Natural killer cell (primary cell): Measurements from ENCODE around the gene ENDOV. TPM values are rescaled to one million over a fixed set of nuclear protein-coding genes. Genes with fewer than 3 reads are reported as not detected.
"Not testable (repeated sequence)": the region's sequence is repeated elsewhere in the genome, so short reads cannot be mapped to it uniquely, and the experiment has no call there.

Source experiments
- ATAC-seq, 3 donors: fragments of 150-1000 bp in 2 of 3; fragments of 200-7000 bp in 1 of 3; cut with Tn5 transposase; 1 replicate in 1 of 3; 2 replicates in 2 of 3; pipeline ENCODE4 v1.10.0; 2021; ENCODE audit warnings: mild to moderate bottlenecking in 2 of 3, moderate library complexity in 2 of 3
- DNase-seq, 2 donors: peaks; one replicate each; pipeline versions ENCODE4 v3.0.0 to v3.0.0-alpha.2; 2013 to 2021; ENCODE audit warnings: mixed read lengths in 1 of 2
- H3K27ac ChIP-seq: one replicate; pipeline ENCODE4 v1.5.1; 2013; ENCODE audit warnings: mild to moderate bottlenecking, low read length
- H3K27me3 ChIP-seq: one replicate; pipeline ENCODE4 v1.6.1; 2013; ENCODE audit warnings: low read length; ENCODE audit not compliant: control insufficient read depth, insufficient read depth
- H3K36me3 ChIP-seq: one replicate; pipeline ENCODE4 v1.6.1; 2013; ENCODE audit warnings: low read length; ENCODE audit not compliant: control insufficient read depth, insufficient read depth
- H3K4me1 ChIP-seq: one replicate; pipeline ENCODE4 v1.6.1; 2013; ENCODE audit warnings: low read length; ENCODE audit not compliant: control insufficient read depth, insufficient read depth
- H3K4me3 ChIP-seq: one replicate; pipeline ENCODE4 v1.5.1; 2013; ENCODE audit warnings: low read length
- H3K9me3 ChIP-seq: one replicate; pipeline ENCODE4 v1.6.1; 2013; ENCODE audit warnings: low read length; ENCODE audit not compliant: control insufficient read depth, insufficient read depth
- H3K27ac Mint-ChIP-seq, 2 donors: one replicate each; pipeline ENCODE4 v1.8.0; 2022; ENCODE audit warnings: mild to moderate bottlenecking in 2 of 2, mixed read lengths in 2 of 2, moderate library complexity in 1 of 2
- H3K27me3 Mint-ChIP-seq, 2 donors: one replicate each; pipeline ENCODE4 v1.8.0; 2022; ENCODE audit warnings: low read depth in 2 of 2, mixed read lengths in 2 of 2
- H3K36me3 Mint-ChIP-seq: one replicate; pipeline ENCODE4 v1.8.0; 2022; ENCODE audit warnings: mixed read lengths
- H3K4me1 Mint-ChIP-seq, 2 donors: one replicate each; pipeline ENCODE4 v1.8.0; 2022; ENCODE audit warnings: mixed read lengths in 2 of 2
- H3K4me3 Mint-ChIP-seq: one replicate; pipeline ENCODE4 v1.8.0; 2022; ENCODE audit warnings: mild to moderate bottlenecking, moderate library complexity, mixed read lengths
- H3K9me3 Mint-ChIP-seq, 2 donors: one replicate each; pipeline ENCODE4 v1.8.0; 2022; ENCODE audit warnings: mixed read lengths in 2 of 2
- CTCF ChIP-seq: fragments of 200-600 bp; IDR thresholded peaks from one replicate; pipeline ENCODE4 v1.8.0; 2022; ENCODE audit warnings: antibody characterized with exemption
- WGBS: methylation state at CpG from one replicate; pipeline ENCODE4 v1.1.7; 2013; ENCODE audit warnings: missing lambda C conversion rate; ENCODE audit not compliant: insufficient coverage; 5-methylcytosine and 5-hydroxymethylcytosine counted together
- intact Hi-C: fragments of 100-400 bp; cut with micrococcal nuclease; formaldehyde crosslinking; loops from one replicate; pipeline ENCODE4 v1.14.2; 2022
- total RNA-seq, 4 donors: library from RNA; stranded (reverse); fragments of 120-200 nt in 1 of 4; gene quantifications; one replicate each; pipeline versions ENCODE4 v1.2.3 to v1.2.4, GENCODE V29; 2013 to 2022

Gene ENDOV
- total RNA-seq, 3 donors from 2014 or later (not counting 1 experiment from before 2014, with no cell fraction given), result 17.7 to 24.9 (median 18.8) TPM

- H3K4me3 Mint-ChIP-seq, result no peak overlapping the region
- 76% methylated on average over 5 of the region's 6 CpGs for WGBS
Measured at GRCh38 chr17:80397034-80397387, 18.0 kb upstream of the ENDOV start.

GRCh38 chr17:80397686-80398085 is 17.3 kb upstream of the ENDOV start:
- 92% methylated on average over 10 of the region's 10 CpGs for WGBS
- Mint-ChIP-seq H3K4me1 (peaks cover 14 to 23% of the 10 kb centered on the region in 2 donors), H3K27ac (peak overlapping the region; percentile 74 to 84), H3K36me3 (no peaks in the 10 kb centered on the region), H3K4me3 (no peak overlapping the region), H3K27me3 (no peaks in the 10 kb centered on the region), H3K9me3 (no peaks in the 10 kb centered on the region)
- H3K4me1 ChIP-seq, result peaks cover 6% of the 10 kb centered on the region
- H3K27ac ChIP-seq, result no peak overlapping the region
- H3K36me3 ChIP-seq, result peaks cover 30% of the 10 kb centered on the region
- no peaks in the 10 kb centered on the region for H3K27me3 ChIP-seq
- TF ChIP-seq CTCF, result no peak
- ATAC-seq, result no peak
- no peaks in the 10 kb centered on the region for H3K9me3 ChIP-seq
- DNase-seq, result no peak
- intact Hi-C loops, result no loop called here
- H3K4me3 ChIP-seq, result no peak overlapping the region

More at GRCh38 chr17:80397034-80397387, 18.0 kb upstream of the ENDOV start:
- no peaks in the 10 kb centered on the region for H3K27me3 Mint-ChIP-seq
- H3K27ac Mint-ChIP-seq, result peak overlapping the region; percentile 74 to 84
- H3K4me1 Mint-ChIP-seq, result peaks cover 14 to 23% of the 10 kb centered on the region in 2 donors
- H3K36me3 Mint-ChIP-seq, result peaks cover 3% of the 10 kb centered on the region
- intact Hi-C loops, result no loop called here
- H3K9me3 Mint-ChIP-seq, result no peaks in the 10 kb centered on the region
- H3K36me3 ChIP-seq, result peaks cover 34% of the 10 kb centered on the region
- H3K4me1 ChIP-seq, result peaks cover 6% of the 10 kb centered on the region
- DNase-seq (no peak), ATAC-seq (peak in 1 of 3 donors; percentile 18)
- no peak for TF ChIP-seq CTCF
- H3K27me3 ChIP-seq, result no peaks in the 10 kb centered on the region
- no peak overlapping the region for H3K4me3 ChIP-seq
- peak overlapping the region; percentile 8 for H3K27ac ChIP-seq
- H3K9me3 ChIP-seq, result no peaks in the 10 kb centered on the region

GRCh38 chr17:80401086-80401485 is 13.9 kb upstream of the ENDOV start:
- H3K4me3 Mint-ChIP-seq, H3K27ac Mint-ChIP-seq, H3K9me3 Mint-ChIP-seq, H3K27me3 ChIP-seq, H3K27ac ChIP-seq, ATAC-seq, H3K4me3 ChIP-seq, H3K27me3 Mint-ChIP-seq, intact Hi-C loops, H3K4me1 ChIP-seq, DNase-seq, H3K36me3 ChIP-seq, H3K36me3 Mint-ChIP-seq, H3K9me3 ChIP-seq: not testable (repeated sequence)
- H3K4me1 Mint-ChIP-seq, result peaks cover 14 to 18% of the 10 kb centered on the region in 2 donors
- WGBS, result 90% methylated on average over 9 of the region's 9 CpGs

GRCh38 chr17:80402102-80402501 is 12.9 kb upstream of the ENDOV start:
- H3K9me3 Mint-ChIP-seq, H3K4me1 ChIP-seq, intact Hi-C loops, H3K9me3 ChIP-seq, H3K4me3 Mint-ChIP-seq, H3K36me3 Mint-ChIP-seq, ATAC-seq, DNase-seq, H3K27me3 Mint-ChIP-seq, H3K36me3 ChIP-seq, H3K4me3 ChIP-seq, H3K27ac Mint-ChIP-seq, H3K27ac ChIP-seq, H3K27me3 ChIP-seq: not testable (repeated sequence)
- H3K4me1 Mint-ChIP-seq, result peaks cover 10 to 12% of the 10 kb centered on the region in 2 donors
- WGBS, result 89% methylated on average over 13 of the region's 13 CpGs
